C4-2B (cell line): ENCODE data around the gene HGF.

ENCODE experiments used
- CTCF ChIP-seq: fragments of 450-650 bp; conservative IDR thresholded peaks from 2 replicates; pipeline ENCODE4 v1.5.1; 2017; ENCODE audit warnings: mild to moderate bottlenecking
- ZFX ChIP-seq: fragments of 450-650 bp; IDR thresholded peaks from 2 replicates; pipeline ENCODE4 v1.6.1; 2017

- TF ChIP-seq CTCF (no peak), ZFX (no peak)
Observed at GRCh38 chr7:81666209-81666608, 103.6 kb downstream of the HGF start.
